ENCODE results near the gene METTL3.

Gene METTL3

GRCh38 chr14:21520767-21521166, 9.6 kb upstream of the METTL3 start:
- TF ChIP-seq SIN3A (IDR thresholded peaks at IDR 0.05; ENCODE audit: borderline replicate concordance, insufficient read depth, low read length) (no peak), FOXP2 (optimal IDR thresholded peaks at IDR 0.05; ENCODE audit: borderline replicate concordance, extremely low read depth, extremely low read length, insufficient read depth) (no peak), TAF1 (IDR thresholded peaks at IDR 0.05; ENCODE audit: borderline replicate concordance, insufficient read depth, low read length) (no peak), POLR2AphosphoS5 (IDR thresholded peaks at IDR 0.05; ENCODE audit: low read depth, low read length) (no peak), REST (IDR thresholded peaks at IDR 0.05; ENCODE audit: insufficient read depth in 1 of 2, low read depth in 2 of 2, low read length in 2 of 2) (no peak)

GRCh38 chr14:21518725-21519124, 7.6 kb upstream of the METTL3 start:
- no peak for TF ChIP-seq POLR2AphosphoS5 (IDR thresholded peaks at IDR 0.05; ENCODE audit: low read depth, low read length)
- no peak for TF ChIP-seq REST (IDR thresholded peaks at IDR 0.05; ENCODE audit: insufficient read depth in 1 of 2, low read depth in 2 of 2, low read length in 2 of 2)
- no peak for TF ChIP-seq FOXP2 (optimal IDR thresholded peaks at IDR 0.05; ENCODE audit: borderline replicate concordance, extremely low read depth, extremely low read length, insufficient read depth)
- TF ChIP-seq SIN3A (IDR thresholded peaks at IDR 0.05; ENCODE audit: borderline replicate concordance, insufficient read depth, low read length) = no peak
- TF ChIP-seq TAF1 (IDR thresholded peaks at IDR 0.05; ENCODE audit: borderline replicate concordance, insufficient read depth, low read length) = no peak

GRCh38 chr14:21514341-21514740, 3.2 kb upstream of the METTL3 start:
- no peak for TF ChIP-seq TAF1 (IDR thresholded peaks at IDR 0.05; ENCODE audit: borderline replicate concordance, insufficient read depth, low read length)
- no peak for TF ChIP-seq REST (IDR thresholded peaks at IDR 0.05; ENCODE audit: insufficient read depth in 1 of 2, low read depth in 2 of 2, low read length in 2 of 2)
- no peak for TF ChIP-seq POLR2AphosphoS5 (IDR thresholded peaks at IDR 0.05; ENCODE audit: low read depth, low read length)
- TF ChIP-seq FOXP2 (optimal IDR thresholded peaks at IDR 0.05; ENCODE audit: borderline replicate concordance, extremely low read depth, extremely low read length, insufficient read depth) = no peak
- TF ChIP-seq SIN3A (IDR thresholded peaks at IDR 0.05; ENCODE audit: borderline replicate concordance, insufficient read depth, low read length) = no peak

DNA sequence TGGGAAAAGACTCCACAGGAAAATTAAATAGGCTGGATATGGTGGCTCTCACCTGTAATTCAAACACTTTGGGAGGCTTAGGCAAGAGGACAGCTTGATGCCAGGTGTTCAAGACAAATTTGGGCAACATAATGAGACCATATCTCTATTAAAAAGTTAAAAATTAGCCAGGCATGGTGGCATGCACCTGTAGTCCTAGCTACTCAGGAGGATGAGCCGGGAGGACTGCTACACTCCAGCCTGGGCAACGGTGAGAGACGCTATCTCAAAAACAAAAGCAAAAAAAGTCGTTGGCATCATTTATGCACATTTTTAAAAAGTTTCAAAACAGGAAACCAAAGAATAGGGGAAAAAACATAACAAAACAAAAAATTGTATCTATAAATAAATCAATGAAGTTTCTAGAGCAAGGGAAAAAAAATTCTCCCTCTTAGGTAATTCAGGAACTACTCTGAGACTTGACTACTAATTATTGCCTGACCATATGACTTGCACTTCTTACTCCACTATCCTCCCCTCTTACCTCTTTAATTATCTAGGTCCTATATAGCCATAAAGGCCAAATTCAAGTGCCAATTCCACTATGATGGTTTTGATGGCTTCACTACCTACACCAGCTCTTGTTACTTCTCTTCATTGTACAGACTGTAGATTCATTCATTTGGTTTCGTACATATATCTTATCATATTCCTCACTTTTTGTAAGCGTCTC, 1.6 kb downstream of the METTL3 start:
- no peak for TF ChIP-seq POLR2AphosphoS5 (IDR thresholded peaks at IDR 0.05; ENCODE audit: low read depth, low read length)
- TF ChIP-seq FOXP2 (optimal IDR thresholded peaks at IDR 0.05; ENCODE audit: borderline replicate concordance, extremely low read depth, extremely low read length, insufficient read depth) = no peak
- no peak for TF ChIP-seq REST (IDR thresholded peaks at IDR 0.05; ENCODE audit: insufficient read depth in 1 of 2, low read depth in 2 of 2, low read length in 2 of 2)

GRCh38 chr14:21506557-21506956, 4.6 kb downstream of the METTL3 start:
- TF ChIP-seq TAF1 (IDR thresholded peaks at IDR 0.05; ENCODE audit: borderline replicate concordance, insufficient read depth, low read length) = no peak
- TF ChIP-seq FOXP2 (optimal IDR thresholded peaks at IDR 0.05; ENCODE audit: borderline replicate concordance, extremely low read depth, extremely low read length, insufficient read depth) = no peak
- TF ChIP-seq POLR2AphosphoS5 (IDR thresholded peaks at IDR 0.05; ENCODE audit: low read depth, low read length) = no peak
- TF ChIP-seq SIN3A (IDR thresholded peaks at IDR 0.05; ENCODE audit: borderline replicate concordance, insufficient read depth, low read length) = no peak
- TF ChIP-seq REST (IDR thresholded peaks at IDR 0.05; ENCODE audit: insufficient read depth in 1 of 2, low read depth in 2 of 2, low read length in 2 of 2) = no peak
